Fibroblast of lung (primary cell): ENCODE results near the gene CTSC.

Experiments used
- CTCF ChIP-seq, 2 donors: IDR thresholded peaks in 1 of 2; conservative IDR thresholded peaks in 1 of 2; 1 replicate in 1 of 2; 2 replicates in 1 of 2; pipeline ENCODE4 v1.5.1; 2011 to 2012; ENCODE audit warnings: low read length in 2 of 2, control low read depth in 1 of 2, inconsistent platforms in 1 of 2, low read depth in 1 of 2, mild to moderate bottlenecking in 1 of 2
- EZH2 ChIP-seq: IDR thresholded peaks from 2 replicates; pipeline ENCODE4 v1.5.1; 2012; ENCODE audit warnings: low read length, control low read depth, mild to moderate bottlenecking; ENCODE audit errors: missing control alignments

- TF ChIP-seq CTCF (conservative IDR thresholded peaks at IDR 0.05 in 1 of 2, IDR thresholded peaks at IDR 0.05 in 1 of 2; ENCODE audit: low read depth in 1 of 2, low read length in 2 of 2) (no peak), EZH2 (no peak)
Observed at GRCh38 chr11:88337181-88337986, at the start of gene CTSC.
